K562 treated with DMSO at 1 percent for 24 hours (cell line): Measurements from ENCODE around the gene EXOC8. TPM values are rescaled to one million over a fixed set of nuclear protein-coding genes. Genes with fewer than 3 reads are reported as not detected.

ENCODE experiments used
- total RNA-seq: library from RNA; unstranded; fragments of 300-600 nt; gene quantifications from 2 replicates; pipeline ENCODE4 v1.2.3, GENCODE V29; 2022; ENCODE audit warnings: low read depth; ENCODE audit not compliant: insufficient read depth

The EXOC8 gene, protein sequence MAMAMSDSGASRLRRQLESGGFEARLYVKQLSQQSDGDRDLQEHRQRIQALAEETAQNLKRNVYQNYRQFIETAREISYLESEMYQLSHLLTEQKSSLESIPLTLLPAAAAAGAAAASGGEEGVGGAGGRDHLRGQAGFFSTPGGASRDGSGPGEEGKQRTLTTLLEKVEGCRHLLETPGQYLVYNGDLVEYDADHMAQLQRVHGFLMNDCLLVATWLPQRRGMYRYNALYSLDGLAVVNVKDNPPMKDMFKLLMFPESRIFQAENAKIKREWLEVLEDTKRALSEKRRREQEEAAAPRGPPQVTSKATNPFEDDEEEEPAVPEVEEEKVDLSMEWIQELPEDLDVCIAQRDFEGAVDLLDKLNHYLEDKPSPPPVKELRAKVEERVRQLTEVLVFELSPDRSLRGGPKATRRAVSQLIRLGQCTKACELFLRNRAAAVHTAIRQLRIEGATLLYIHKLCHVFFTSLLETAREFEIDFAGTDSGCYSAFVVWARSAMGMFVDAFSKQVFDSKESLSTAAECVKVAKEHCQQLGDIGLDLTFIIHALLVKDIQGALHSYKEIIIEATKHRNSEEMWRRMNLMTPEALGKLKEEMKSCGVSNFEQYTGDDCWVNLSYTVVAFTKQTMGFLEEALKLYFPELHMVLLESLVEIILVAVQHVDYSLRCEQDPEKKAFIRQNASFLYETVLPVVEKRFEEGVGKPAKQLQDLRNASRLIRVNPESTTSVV
- 9.9 and 10.1 TPM in 2 replicates for total RNA-seq

DNA sequence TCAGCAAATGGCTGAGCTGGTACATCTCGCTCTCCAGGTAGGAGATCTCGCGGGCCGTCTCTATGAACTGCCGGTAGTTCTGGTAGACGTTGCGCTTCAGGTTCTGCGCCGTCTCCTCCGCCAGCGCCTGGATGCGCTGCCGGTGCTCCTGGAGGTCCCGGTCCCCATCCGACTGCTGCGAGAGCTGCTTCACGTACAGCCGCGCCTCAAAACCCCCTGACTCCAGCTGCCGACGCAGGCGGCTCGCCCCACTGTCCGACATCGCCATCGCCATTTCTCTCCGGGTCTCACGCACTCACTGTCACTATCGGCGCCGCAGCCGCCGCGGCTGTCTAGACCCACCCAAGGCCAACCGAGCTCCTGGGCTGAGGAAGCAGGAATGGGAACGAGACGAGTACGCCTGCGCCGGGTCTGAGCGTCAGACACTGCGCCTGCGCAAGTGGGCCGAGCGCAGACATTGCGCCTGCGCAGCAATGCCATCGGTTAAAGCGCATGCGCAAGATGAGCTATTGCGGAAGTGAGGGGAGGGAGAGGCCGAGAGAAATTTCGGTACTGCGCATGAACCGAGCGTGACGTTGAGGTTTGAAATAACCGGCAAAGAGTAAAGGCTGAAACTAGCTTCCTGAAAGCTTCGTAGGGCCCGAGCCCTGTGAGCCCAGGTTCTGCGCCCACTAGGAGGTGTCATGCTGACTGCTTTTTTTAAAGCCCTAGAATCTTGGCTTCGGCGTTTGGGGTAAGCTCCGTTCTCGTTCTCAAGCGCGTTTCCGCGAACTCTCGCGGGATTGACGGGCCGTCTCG lies at the start of gene EXOC8:
EXOC8 (minus strand) TSS at position 381 of the 798 bp plus-strand sequence; CDS start at position 274, 107 bp downstream.

DNA sequence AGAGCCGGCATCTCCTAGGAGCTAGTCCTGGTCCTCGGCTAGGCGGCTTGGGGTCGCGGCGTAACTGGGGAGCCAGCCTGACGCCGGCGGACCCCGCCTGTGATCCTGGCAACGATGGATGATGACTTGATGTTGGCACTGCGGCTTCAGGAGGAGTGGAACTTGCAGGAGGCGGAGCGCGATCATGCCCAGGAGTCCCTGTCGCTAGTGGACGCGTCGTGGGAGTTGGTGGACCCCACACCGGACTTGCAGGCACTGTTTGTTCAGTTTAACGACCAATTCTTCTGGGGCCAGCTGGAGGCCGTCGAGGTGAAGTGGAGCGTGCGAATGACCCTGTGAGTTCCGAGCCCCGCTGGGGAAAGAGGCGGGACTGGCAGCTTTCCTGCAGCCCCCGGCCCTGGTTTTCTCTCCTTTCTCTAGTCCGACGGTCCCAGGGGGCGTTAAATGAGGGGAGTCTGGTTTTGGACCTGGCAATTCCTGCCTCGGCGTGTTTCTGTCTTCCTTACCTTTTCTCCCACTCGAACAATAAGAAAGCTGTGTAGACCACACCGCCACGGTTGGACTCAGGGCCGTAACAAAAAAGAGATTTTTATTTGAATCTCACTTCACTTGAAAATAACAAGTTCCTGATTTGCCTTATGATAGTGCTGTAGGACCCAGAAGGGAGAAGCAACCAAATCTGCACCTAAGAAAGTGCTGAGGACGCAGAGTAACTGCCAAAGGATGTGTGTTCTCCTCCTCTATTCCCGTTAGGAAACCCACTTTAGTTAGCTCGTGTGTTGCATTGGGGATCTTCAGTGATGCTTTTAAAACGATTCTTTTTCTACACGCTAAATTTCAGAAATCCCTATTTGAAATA lies 847 bp upstream of the EXOC8 start, which contains the start of gene SPRTN:
SPRTN (plus strand) TSS at position 24 of the 859 bp plus-strand sequence; CDS start at position 115, 91 bp downstream.

Other genes starting within 250 kb of the EXOC8 start
- gene TRIM67, start 175.8 kb downstream of the EXOC8 start, total RNA-seq = 0.41 and 0.49 TPM in 2 replicates
- gene GNPAT, start 96.6 kb downstream of the EXOC8 start, total RNA-seq = 40.3 and 49.4 TPM in 2 replicates
- 12.2 and 12.7 TPM in 2 replicates for gene SPRTN, start 441 bp upstream of the EXOC8 start, total RNA-seq
- gene EGLN1, start 84.4 kb upstream of the EXOC8 start, total RNA-seq = 22.0 and 25.3 TPM in 2 replicates
- 29.7 and 30.7 TPM in 2 replicates for gene TSNAX, start 190.8 kb upstream of the EXOC8 start, total RNA-seq